G401.6 (cell line): ENCODE data around the gene DENND6B.
"Not testable (repeated sequence)": the region's sequence is repeated elsewhere in the genome, so short reads cannot be mapped to it uniquely, and the experiment has no call there.

Experiments
- FAIRE-seq: peaks from 2 replicates; lab custom pipeline; 2012; peaks lifted over from hg19 to GRCh38; lab: Jason Lieb, UNC

Gene DENND6B

DNA sequence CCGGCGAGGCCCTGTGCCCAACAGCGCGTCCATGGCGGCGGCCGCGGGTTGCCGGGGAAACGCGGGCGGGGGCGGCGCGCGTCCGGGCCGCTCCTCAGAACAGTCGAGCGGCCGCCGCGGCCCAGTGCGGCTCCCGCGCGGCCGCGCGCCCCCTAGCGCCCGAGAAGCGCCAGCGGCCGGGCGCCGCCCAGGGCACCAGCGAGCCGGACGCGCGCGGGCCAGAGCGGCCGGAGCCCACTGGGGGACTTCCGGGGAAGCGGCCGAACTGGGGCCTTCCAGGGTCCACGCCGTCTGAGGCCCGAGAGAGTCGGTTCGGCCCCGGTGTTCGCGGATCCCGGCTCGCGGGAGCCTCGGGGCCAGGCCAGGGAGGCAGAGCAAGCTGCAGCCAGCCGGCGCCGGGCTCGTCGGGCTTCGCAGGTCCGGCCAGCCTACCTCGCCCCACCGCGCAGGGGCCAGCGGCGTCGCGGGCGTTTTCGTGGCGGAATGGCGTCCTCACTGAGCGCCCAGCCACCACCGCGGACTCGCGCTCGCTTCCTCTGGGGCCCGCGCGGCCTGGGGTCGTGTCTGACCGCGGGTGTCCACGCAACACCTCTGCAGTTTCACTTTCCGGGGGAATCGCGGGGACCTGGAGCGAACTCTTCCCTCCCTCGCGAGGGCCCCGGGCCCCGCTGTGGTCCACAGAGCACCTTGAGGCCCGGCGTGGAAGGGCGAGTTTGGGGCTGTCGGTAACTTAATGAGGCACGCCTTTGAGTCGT lies at the start of gene DENND6B:
Gene DENND6B (minus strand): TSS at position 57 of the 755 bp plus-strand sequence. CDS start 24 bp downstream, at position 33.
- FAIRE-seq = no peak

DNA sequence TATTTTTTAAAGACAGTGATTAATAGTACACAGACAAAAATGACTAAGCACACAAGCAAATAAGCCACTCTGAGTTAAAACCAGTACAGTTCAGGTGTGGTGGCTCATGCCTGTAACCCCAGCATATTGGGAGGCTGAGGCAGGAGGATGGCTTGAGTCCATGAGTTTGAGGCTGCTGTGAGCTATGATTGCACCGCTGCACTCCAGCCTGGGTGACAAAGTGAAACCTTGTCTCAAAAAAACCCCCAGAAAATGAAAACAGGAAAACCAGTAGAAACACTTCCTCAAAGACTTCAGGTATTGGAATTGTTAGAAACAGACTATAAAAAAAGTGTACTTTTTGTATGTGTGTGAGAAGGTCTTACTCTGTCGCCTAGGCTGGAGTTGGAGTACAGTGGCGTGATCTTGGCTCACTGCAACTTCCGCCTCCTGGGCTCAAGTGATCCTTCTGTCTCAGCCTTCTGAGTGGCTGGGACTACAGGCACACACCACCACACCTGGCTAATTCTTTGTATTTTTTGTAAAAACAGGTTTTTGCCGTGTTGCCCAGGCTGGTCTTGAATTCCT lies 49.4 kb upstream of the DENND6B start:
- FAIRE-seq = no peak

DNA sequence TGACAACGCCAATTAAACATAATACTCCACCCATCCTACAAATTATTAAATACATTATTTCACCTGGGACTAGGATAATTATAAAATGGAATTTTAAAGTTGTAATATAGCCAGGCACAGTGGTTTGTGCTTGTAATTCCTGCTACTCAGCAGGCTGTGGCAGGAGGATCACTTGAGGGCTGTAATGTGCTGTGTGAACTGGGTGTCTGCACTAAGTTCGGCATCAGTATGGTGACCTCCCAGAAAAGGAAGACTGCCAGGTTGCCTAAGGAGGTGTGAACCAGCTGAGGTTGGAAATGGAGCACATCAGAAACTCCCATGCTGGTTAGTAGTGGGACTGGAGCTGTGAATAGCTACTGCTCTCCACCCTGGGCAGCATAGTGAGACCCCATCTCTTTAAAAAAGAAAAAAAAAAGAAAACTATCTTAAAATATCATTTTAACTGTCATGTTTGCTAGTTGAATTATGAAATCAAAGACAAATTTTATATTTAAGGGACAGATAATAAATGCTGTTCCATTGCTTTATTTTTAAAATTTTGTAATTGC lies 44.4 kb upstream of the DENND6B start:
- FAIRE-seq = no peak

DNA sequence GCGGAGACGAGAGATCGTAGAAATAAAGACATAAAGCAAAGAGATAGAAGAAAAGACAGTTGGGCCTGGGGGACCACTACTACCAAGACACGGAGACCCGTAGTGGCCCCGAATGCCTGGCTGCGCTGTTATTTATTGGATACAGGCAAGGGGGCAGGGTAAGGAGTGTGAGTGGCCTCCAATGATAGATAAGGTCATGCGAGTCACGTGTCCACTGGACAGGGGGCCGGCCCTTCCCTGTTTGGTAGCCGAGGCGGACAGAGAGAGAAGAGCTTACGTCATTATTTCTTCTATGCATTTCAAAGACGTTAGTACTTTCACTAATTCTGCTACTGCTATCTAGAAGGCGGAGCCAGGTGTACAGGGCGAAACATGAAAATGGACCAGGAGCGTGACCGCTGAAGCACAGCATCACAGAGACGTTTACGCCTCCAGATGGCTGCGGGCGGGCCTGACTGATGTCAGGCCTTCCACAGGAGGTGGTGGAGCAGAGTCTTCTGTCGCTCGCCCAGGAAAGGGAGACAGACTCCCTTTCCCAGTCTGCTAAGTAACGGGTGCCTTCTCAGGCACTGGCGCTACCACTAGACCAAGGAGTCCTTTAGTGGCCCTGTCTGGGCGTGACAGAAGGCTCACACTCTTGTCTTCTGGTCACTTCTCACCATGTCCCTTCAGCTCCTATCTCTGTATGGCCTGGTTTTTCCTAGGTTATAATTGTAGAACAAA lies 41.1 kb upstream of the DENND6B start:
- no peak for FAIRE-seq

- not testable (repeated sequence) for FAIRE-seq
Observed at GRCh38 chr22:50363803-50364194, 37.0 kb upstream of the DENND6B start.

- no peak for FAIRE-seq
Observed at GRCh38 chr22:50363166-50363802, 36.5 kb upstream of the DENND6B start.

GRCh38 chr22:50361688-50362087 lies 34.9 kb upstream of the DENND6B start:
- no peak for FAIRE-seq

DNA sequence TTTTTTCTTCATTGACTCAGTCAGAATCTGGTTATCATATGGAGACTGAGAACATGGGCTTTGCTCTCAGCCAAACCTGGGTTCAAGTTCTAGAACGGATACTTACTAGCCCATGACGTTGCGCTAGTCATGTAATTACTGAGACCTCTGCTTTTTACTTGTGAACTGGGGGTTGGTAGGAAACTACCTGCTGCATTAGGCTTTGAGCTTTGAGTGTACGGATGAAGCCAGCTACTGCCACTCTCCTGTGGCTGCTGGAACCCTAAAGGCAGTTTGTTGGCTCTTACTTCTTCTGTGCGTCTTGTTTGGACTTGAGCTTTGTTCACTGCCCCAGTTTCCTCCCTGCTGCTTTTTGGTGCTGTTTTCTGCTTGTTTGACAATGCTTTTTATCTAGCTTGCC lies 34.4 kb upstream of the DENND6B start:
- no peak for FAIRE-seq

DNA sequence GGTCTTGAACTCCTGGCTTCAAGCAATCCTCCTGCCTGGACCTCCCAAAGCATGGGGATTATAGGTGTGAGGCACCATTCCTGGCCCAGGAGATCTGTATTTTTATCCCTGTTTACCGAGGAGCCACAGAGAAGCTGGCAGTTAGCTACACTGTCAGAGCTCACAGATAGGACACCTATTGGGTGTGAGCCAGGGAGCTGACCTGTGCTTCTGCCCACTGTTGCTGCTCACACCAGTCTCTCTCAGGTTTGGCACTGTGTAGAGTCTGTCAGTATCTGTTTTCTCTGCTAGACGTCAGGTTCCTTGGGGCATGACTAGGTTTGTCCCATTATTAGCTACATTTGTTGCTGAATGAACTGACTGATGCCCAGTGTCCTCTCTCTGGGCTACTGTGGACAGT lies 33.8 kb upstream of the DENND6B start:
- no peak for FAIRE-seq

DNA sequence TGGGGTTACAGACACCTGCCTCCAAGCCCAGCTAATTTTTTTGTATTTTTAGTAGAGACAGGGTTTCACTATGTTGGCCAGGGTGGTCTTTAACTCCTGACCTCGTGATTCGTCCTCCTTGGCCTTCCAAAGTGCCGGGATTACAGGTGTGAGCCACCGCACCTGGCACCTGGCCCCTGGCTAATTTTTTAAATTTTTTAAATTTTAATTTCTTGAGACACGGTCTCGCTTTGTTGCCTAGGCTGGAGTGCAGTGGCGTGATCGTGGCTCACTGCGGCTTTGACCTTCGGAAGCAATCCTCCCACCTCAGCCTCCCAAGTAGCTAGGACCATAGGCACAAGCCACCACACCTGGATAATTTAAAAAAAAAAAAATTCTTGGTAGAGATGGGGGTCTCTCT lies 30.9 kb upstream of the DENND6B start:
- no peak for FAIRE-seq

DNA sequence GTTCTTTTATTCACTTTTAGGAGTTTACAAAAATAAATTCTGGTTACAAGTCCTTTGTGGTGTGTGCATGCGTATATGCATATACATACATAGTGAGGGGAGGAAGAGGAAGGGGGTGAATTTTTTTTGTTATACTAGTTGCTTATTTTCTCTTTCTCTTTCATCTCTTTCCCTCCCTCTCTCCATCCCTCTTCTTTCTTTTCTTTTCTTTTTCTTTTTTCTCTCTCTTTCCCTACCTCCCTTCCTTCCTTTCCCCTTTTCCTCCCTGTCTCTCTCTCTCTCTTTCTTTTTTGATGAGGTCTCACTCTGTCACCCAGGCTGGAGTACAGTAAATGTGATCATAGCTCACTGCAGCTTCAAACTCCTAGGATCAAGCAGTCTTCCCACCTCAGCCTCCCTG lies 30.4 kb upstream of the DENND6B start:
- no peak for FAIRE-seq

GRCh38 chr22:50356186-50356585 lies 29.4 kb upstream of the DENND6B start:
- no peak for FAIRE-seq

DNA sequence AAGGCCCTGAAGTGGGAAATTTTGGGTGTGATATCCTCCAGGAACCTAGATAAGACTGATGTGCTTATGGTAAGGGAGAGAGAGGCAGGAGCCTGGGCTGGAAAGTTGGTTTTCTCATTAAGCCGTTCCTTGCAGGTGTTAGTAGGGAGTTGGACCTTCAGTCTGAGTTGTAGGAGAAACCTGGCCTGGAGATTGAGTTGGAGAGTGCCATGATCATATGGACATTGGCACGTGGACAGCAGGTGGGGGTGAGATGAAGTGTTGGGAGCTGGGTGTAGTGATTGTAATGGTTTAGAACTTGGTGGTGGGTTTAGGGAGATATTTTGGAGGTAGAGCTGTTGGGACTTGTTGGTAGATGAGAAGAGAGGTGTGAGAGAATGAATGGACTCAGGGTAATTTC lies 21.2 kb upstream of the DENND6B start:
- FAIRE-seq = no peak

- no peak for FAIRE-seq
Observed at GRCh38 chr22:50347157-50347556, 20.3 kb upstream of the DENND6B start.

GRCh38 chr22:50346470-50346869 lies 19.7 kb upstream of the DENND6B start:
- FAIRE-seq = no peak

GRCh38 chr22:50343541-50343935 lies 16.7 kb upstream of the DENND6B start:
- no peak for FAIRE-seq

DNA sequence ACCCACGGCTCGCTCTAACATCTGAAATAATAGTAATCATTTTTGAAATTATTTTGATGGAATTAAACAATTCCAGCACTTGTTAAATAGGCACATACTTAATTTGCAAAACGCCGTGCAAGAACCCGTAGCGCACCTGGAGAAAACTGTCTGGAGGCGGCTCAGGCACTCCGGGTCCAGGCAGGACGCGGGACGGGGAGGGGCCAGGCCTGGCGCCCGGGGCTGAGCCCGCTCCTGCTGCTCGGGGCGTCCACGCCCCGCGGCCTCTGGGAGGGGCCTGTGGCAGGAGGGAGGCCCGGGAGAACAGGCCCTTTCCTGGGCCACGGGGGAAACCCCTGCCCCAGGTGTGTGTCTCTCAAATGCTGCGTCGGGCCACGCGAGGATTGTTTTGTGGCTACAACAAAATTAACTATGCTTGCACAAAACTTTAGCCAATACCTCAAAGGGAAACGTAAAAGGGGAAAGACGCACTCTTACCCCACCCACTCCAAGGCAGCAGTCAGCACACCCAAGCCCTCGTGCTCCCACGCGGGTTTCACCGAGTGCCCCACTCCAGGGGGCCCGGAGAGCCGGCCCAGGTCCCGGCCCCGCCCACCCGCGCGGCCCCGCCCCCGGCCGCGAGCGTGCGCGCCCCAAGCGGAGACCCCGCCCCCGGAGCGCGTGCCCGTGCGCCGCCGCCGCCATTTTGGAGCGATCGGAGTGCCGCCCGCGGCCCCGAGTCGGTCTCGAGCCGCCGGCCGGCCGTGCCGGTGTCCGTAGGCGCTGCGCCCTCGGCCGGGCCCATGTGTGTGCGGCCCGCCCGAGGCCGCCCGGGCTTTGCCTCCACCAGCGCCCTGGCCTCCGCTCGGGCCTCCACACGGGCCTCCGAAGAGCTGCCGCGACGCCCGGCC lies 16.1 kb upstream of the DENND6B start, which contains the start of gene PPP6R2:
Gene PPP6R2 (plus strand): TSS at position 677 of the 890 bp plus-strand sequence. CDS start 50,582 bp downstream, outside the sequence.
- no peak for FAIRE-seq

DNA sequence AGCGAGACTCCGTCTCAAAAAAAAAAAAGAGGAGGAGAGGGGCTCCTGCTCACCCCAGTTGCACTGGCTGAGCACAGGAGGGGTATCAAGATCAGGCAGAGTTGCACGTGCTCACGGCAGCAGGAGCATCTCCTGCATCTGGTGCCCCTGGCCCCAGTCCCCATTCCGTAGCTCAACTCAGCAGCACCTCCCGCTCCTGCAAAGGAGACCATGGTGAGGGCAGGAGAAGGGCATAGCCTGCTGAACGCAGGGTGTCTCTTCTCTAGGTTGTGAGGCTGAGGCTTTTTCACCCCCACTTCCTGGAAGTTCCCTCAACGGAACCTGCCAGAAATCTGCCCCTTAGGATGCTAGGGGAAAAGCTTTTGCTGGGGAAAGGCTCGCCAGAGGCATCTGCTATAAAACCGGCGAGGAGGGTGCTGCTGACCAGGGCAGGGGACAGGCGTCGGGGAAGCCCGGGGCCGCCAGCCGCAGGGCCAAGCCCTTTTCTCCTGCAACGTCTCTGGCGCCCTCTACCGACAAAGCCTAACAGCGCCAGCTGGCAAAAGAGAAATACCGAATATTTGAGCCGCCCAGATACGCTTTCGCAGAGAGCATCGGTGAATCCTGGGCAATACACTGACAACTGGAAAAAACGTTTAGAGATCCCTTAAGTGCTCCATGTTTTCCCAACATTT lies 15.3 kb upstream of the DENND6B start:
- FAIRE-seq = peak; percentile 86

DNA sequence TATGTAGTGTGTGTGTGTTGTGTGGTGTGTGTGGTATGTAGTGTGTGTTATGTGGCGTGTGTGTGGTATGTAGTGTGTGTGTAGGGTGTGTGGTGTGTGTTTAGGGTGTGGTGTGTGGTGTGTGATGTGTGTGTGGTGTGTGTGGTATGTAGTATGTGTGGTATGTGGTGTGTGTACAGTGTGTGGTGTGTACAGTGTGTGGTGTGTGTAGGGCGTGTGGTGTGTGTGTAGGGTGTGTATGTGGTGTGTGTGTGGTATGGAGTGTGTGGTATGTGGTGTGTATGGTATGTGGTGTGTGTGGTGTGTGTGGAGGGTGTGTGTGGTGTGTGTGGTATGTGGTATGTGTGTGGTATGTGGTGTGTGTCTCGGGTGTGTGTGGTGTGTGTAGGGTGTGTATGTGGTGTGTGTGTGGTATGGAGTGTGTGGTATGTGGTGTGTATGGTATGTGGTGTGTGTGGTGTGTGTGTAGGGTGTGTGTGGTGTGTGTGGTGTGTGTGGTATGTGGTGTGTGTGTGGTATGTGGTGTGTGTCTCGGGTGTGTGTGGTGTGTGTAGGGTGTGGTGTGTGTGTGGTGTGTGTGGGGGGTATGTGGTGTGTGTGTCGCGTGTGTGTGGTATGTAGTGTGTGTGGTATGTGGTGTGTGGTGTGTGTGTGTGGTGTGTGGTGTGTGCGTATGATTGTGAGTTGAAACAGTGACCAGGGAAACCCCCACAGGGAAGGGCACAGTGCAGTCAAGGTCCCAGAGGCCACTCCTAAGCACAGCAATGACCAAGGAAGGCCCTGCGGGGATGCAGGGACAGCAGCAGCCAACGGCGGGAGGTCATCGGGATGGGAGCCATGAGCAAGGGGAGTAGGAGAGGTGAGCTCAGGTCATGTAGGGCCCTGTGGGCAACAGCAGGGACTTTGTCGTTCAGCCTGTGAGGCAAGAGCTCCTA lies 13.4 kb upstream of the DENND6B start:
- no peak for FAIRE-seq
